IMR-90 (cell line): ENCODE data around the gene DPP6. TPM values are rescaled to one million over a fixed set of nuclear protein-coding genes. Genes with fewer than 3 reads are reported as not detected.

Experiments
- ATAC-seq: fragments of 200-7000 bp; cut with Tn5 transposase; 2 replicates; pipeline ENCODE4 v1.9.1; 2020; ENCODE audit warnings: low read depth, mild to moderate bottlenecking, moderate library complexity
- BruUV-seq: library from RNA; stranded (reverse); fragments of 400-500 nt; replicated peaks from 2 replicates; lab custom pipeline; 2021; lab: Mats Ljungman, UMichigan
- CTCF ChIA-PET: fragments of 300-600 bp; formaldehyde crosslinking; extraction: SDS; loops from one replicate; lab custom pipeline; 2021; ENCODE audit warnings: antibody characterized with exemption; lab: Yijun Ruan, JAX
- POLR2A ChIA-PET: fragments of 300-600 bp; sonication (Branson Sonifier 250); formaldehyde crosslinking; loops from one replicate; lab custom pipeline; 2022; ENCODE audit warnings: antibody characterized with exemption; ENCODE audit not compliant: unreplicated experiment; lab: Charles Lee
- DNase-seq: peaks from one replicate; pipeline ENCODE4 v3.0.0; 2013
- H2AFZ ChIP-seq: replicated peaks from 2 replicates; pipeline ENCODE3; 2013; ENCODE audit warnings: low read length, mild to moderate bottlenecking; ENCODE audit not compliant: poor library complexity
- H2AK5ac ChIP-seq: 2 replicates; pipeline ENCODE4 v1.6.1; 2013; ENCODE audit warnings: low read depth, low read length, inconsistent platforms
- H2AK9ac ChIP-seq: replicated peaks from 2 replicates; pipeline ENCODE3; 2013; ENCODE audit warnings: mild to moderate bottlenecking, low read depth, low read length, moderate library complexity; ENCODE audit not compliant: poor library complexity
- H2BK120ac ChIP-seq: 2 replicates; pipeline ENCODE4 v1.6.1; 2013; ENCODE audit warnings: low read depth, low read length, inconsistent platforms
- H2BK15ac ChIP-seq: 3 replicates; pipeline ENCODE4 v1.6.1; 2013; ENCODE audit warnings: low read depth, low read length, inconsistent platforms
- H2BK20ac ChIP-seq: 2 replicates; pipeline ENCODE4 v1.6.1; 2013; ENCODE audit warnings: low read depth, mild to moderate bottlenecking, inconsistent platforms, low read length, moderate library complexity
- H2BK5ac ChIP-seq: 2 replicates; pipeline ENCODE4 v1.6.1; 2013; ENCODE audit warnings: mild to moderate bottlenecking, low read depth, low read length, inconsistent platforms; ENCODE audit not compliant: poor library complexity, severe bottlenecking
- H3K14ac ChIP-seq: replicated peaks from 2 replicates; pipeline ENCODE4 v1.6.1; 2013; ENCODE audit warnings: low read depth, low read length, inconsistent platforms
- H3K18ac ChIP-seq: 2 replicates; pipeline ENCODE4 v1.6.1; 2013; ENCODE audit warnings: low read depth, low read length, control low read depth
- H3K23ac ChIP-seq: 2 replicates; pipeline ENCODE4 v1.6.1; 2013; ENCODE audit warnings: low read depth, low read length, inconsistent platforms
- H3K27ac ChIP-seq: 2 replicates; pipeline ENCODE4 v1.5.1; 2013; ENCODE audit warnings: mild to moderate bottlenecking, control low read depth, low read length; ENCODE audit not compliant: insufficient read depth
- H3K27me3 ChIP-seq: 2 replicates; pipeline ENCODE4 v1.6.1; 2013; ENCODE audit warnings: low read length; ENCODE audit not compliant: control insufficient read depth, insufficient read depth
- H3K36me3 ChIP-seq: 2 replicates; pipeline ENCODE4 v1.6.1; 2013; ENCODE audit warnings: low read length, mixed read lengths; ENCODE audit not compliant: control insufficient read depth, insufficient read depth
- H3K4ac ChIP-seq: 2 replicates; pipeline ENCODE4 v1.6.1; 2013; ENCODE audit warnings: low read depth, low read length, inconsistent platforms
- H3K4me1 ChIP-seq: 2 replicates; pipeline ENCODE4 v1.6.1; 2013; ENCODE audit warnings: low read length, mixed read lengths; ENCODE audit not compliant: control insufficient read depth, insufficient read depth
- H3K4me2 ChIP-seq: 2 replicates; pipeline ENCODE4 v1.6.1; 2013; ENCODE audit warnings: low read depth, mild to moderate bottlenecking, control low read depth, low read length, moderate library complexity
- H3K4me3 ChIP-seq: 2 replicates; pipeline ENCODE4 v1.5.1; 2013; ENCODE audit warnings: low read depth, mild to moderate bottlenecking, control low read depth, low read length, moderate library complexity; ENCODE audit not compliant: insufficient read depth
- H3K56ac ChIP-seq: 2 replicates; pipeline ENCODE4 v1.6.1; 2013; ENCODE audit warnings: low read length, inconsistent platforms; ENCODE audit not compliant: insufficient read depth; ENCODE audit errors: extremely low read depth
- H3K79me1 ChIP-seq, 2 experiments: 2 replicates each; pipeline ENCODE4 v1.6.1; 2013; ENCODE audit warnings: low read length in 2 of 2, inconsistent platforms in 1 of 2, low read depth in 1 of 2
- H3K9ac ChIP-seq: 2 replicates; pipeline ENCODE4 v1.6.1; 2013; ENCODE audit warnings: low read depth, low read length, control low read depth
- H3K9me1 ChIP-seq: 2 replicates; pipeline ENCODE4 v1.6.1; 2013; ENCODE audit warnings: low read length, inconsistent platforms; ENCODE audit not compliant: insufficient read depth
- H3K9me3 ChIP-seq: 2 replicates; pipeline ENCODE4 v1.6.1; 2013; ENCODE audit warnings: low read length; ENCODE audit not compliant: control insufficient read depth, insufficient read depth
- H4K20me1 ChIP-seq: 2 replicates; pipeline ENCODE4 v1.6.1; 2013; ENCODE audit warnings: low read length, inconsistent platforms; ENCODE audit not compliant: insufficient read depth
- H4K5ac ChIP-seq: 2 replicates; pipeline ENCODE4 v1.6.1; 2013; ENCODE audit warnings: mild to moderate bottlenecking, low read depth, low read length, control low read depth
- H4K8ac ChIP-seq, 2 experiments: 2 replicates each; pipeline ENCODE4 v1.6.1; 2013; ENCODE audit warnings: low read depth in 2 of 2, low read length in 2 of 2, control low read depth in 1 of 2, inconsistent platforms in 1 of 2
- H4K91ac ChIP-seq: 2 replicates; pipeline ENCODE4 v1.6.1; 2013; ENCODE audit warnings: low read depth, low read length, inconsistent platforms; ENCODE audit not compliant: insufficient read depth
- BHLHE40 ChIP-seq: fragments of 150-350 bp; IDR thresholded peaks from 2 replicates; pipeline ENCODE4 v1.6.1; 2016; ENCODE audit warnings: mild to moderate bottlenecking, low read depth, low read length
- CEBPB ChIP-seq: IDR thresholded peaks from 2 replicates; pipeline ENCODE4 v1.6.1; 2012; ENCODE audit warnings: low read depth, low read length, improper control_type of control experiment
- CHD1 ChIP-seq: IDR thresholded peaks from 2 replicates; pipeline ENCODE4 v1.6.1; 2012; ENCODE audit warnings: low read depth, low read length, improper control_type of control experiment
- CTCF ChIP-seq: conservative IDR thresholded peaks from 2 replicates; pipeline ENCODE4 v1.5.1; 2012; ENCODE audit warnings: mild to moderate bottlenecking, low read depth, low read length, improper control_type of control experiment
- ELK1 ChIP-seq: fragments of 150-350 bp; IDR thresholded peaks from 2 replicates; pipeline ENCODE4 v1.6.1; 2016; ENCODE audit warnings: low read depth, mild to moderate bottlenecking, low read length, moderate library complexity, borderline replicate concordance
- FOS ChIP-seq: fragments of 150-350 bp; IDR thresholded peaks from 2 replicates; pipeline ENCODE4 v1.6.1; 2016; ENCODE audit warnings: low read depth, low read length
- MAFK ChIP-seq: IDR thresholded peaks from 2 replicates; pipeline ENCODE4 v1.6.1; 2012; ENCODE audit warnings: low read depth, low read length, improper control_type of control experiment
- MAZ ChIP-seq: IDR thresholded peaks from 2 replicates; pipeline ENCODE4 v1.6.1; 2012; ENCODE audit warnings: low read depth, mild to moderate bottlenecking, low read length, improper control_type of control experiment, moderate library complexity, borderline replicate concordance
- MXI1 ChIP-seq: IDR thresholded peaks from 2 replicates; pipeline ENCODE4 v1.6.1; 2012; ENCODE audit warnings: low read depth, mild to moderate bottlenecking, low read length, moderate library complexity, borderline replicate concordance
- NFE2L2 ChIP-seq: fragments of 150-350 bp; IDR thresholded peaks from 2 replicates; pipeline ENCODE4 v1.6.1; 2016; ENCODE audit warnings: low read depth, mild to moderate bottlenecking, low read length
- POLR2A ChIP-seq: IDR thresholded peaks from 2 replicates; pipeline ENCODE4 v1.6.1; 2012; ENCODE audit warnings: mild to moderate bottlenecking, low read depth, low read length
- RAD21 ChIP-seq: IDR thresholded peaks from 2 replicates; pipeline ENCODE4 v1.6.1; 2012; ENCODE audit warnings: low read length, improper control_type of control experiment
- RFX5 ChIP-seq: IDR thresholded peaks from 2 replicates; pipeline ENCODE4 v1.8.0; 2012; ENCODE audit warnings: low read depth, mild to moderate bottlenecking, low read length, moderate library complexity
- SMC3 ChIP-seq: fragments of 150-350 bp; IDR thresholded peaks from 2 replicates; pipeline ENCODE4 v1.6.1; 2016; ENCODE audit warnings: low read depth, mild to moderate bottlenecking, antibody characterized with exemption, low read length, moderate library complexity
- USF2 ChIP-seq: fragments of 150-350 bp; IDR thresholded peaks from 2 replicates; pipeline ENCODE4 v1.6.1; 2017; ENCODE audit warnings: mild to moderate bottlenecking, antibody characterized with exemption, low read length, low read depth
- WGBS, 2 experiments: methylation state at CpG; one replicate each; pipeline versions ENCODE4 v1.1.5 to v1.1.7; 2013; ENCODE audit warnings: missing lambda C conversion rate in 2 of 2; ENCODE audit not compliant: insufficient read length in 1 of 2; ENCODE audit errors: extremely low coverage in 2 of 2; 5-methylcytosine and 5-hydroxymethylcytosine counted together
- dilution Hi-C: fragments of 300-500 bp; cut with HindIII; formaldehyde crosslinking; loops from one replicate; pipeline ENCODE4 v1.14.3; 2018; ENCODE audit warnings: low sequenced_read_pairs; ENCODE audit not compliant: unreplicated experiment
- in situ Hi-C: fragments of 300-500 bp; cut with MboI; formaldehyde crosslinking; loops from 3 replicates; pipeline ENCODE4 v1.14.3; 2019; ENCODE audit warnings: low sequenced_read_pairs, inconsistent platforms, mixed read lengths
- intact Hi-C: fragments of 100-400 bp; cut with micrococcal nuclease; formaldehyde crosslinking; loops from 2 replicates; pipeline ENCODE4 v1.10.0; 2022
- polyA plus RNA-seq, 3 experiments: library from polyadenylated mRNA; depleted of rRNA; stranded (reverse); fragments of >200 nt; gene quantifications; 2 replicates each; pipeline ENCODE4 v1.2.3, GENCODE V29; 2012; ENCODE audit warnings: low replicate concordance in 1 of 3
- total RNA-seq: library from RNA; depleted of rRNA; stranded (reverse); fragments of >200 nt; gene quantifications from 2 replicates; pipeline ENCODE4 v1.2.3, GENCODE V29; 2012

The DPP6 gene
- total and polyA plus RNA-seq, 2 of the 4 experiments (the other 2 are of a cell fraction): not detected

- Histone ChIP-seq H4K5ac (no peak overlapping the region), H3K4me2 (no peak overlapping the region), H3K79me1 (no peaks in the 10 kb centered on the region), H3K4me1 (no peaks in the 10 kb centered on the region), H2BK120ac (no peak overlapping the region), H3K27me3 (no peaks in the 10 kb centered on the region), H4K20me1 (no peaks in the 10 kb centered on the region), H4K91ac (no peak overlapping the region), H3K56ac (no peak overlapping the region), H2BK20ac (no peak overlapping the region), H3K36me3 (no peaks in the 10 kb centered on the region), H3K18ac (no peak overlapping the region), H2AK9ac (no peak overlapping the region), H2AK5ac (no peak overlapping the region), H3K4me3 (no peak overlapping the region), H2BK15ac (no peak overlapping the region), H3K27ac (no peak overlapping the region), H2AFZ (no peak overlapping the region), H4K8ac (no peak overlapping the region), H3K14ac (no peak overlapping the region), H3K23ac (no peak overlapping the region), H3K9me3 (peaks cover 18% of the 10 kb centered on the region; the same call in 1 of the 2 replicates), H2BK5ac (no peak overlapping the region), H3K9me1 (no peaks in the 10 kb centered on the region), H3K9ac (no peak overlapping the region), H3K4ac (no peak overlapping the region)
- CTCF ChIA-PET: no interaction called here
- in situ Hi-C loops: no loop called here
- intact Hi-C loops: no loop called here
- WGBS, 2 experiments: 0% methylated on average over 1 of the region's 6 CpGs; no CpG with 5 or more reads in 1 of the 2 experiments
- dilution Hi-C loops: no loop called here
- no peak for TF ChIP-seq FOS
- no peak for TF ChIP-seq POLR2A
- TF ChIP-seq RAD21: no peak
- TF ChIP-seq CEBPB: no peak
- no peak for TF ChIP-seq MAZ
- TF ChIP-seq ELK1: no peak
- TF ChIP-seq USF2: no peak
- TF ChIP-seq NFE2L2: no peak
- no peak for TF ChIP-seq BHLHE40
- TF ChIP-seq MAFK: no peak
- no peak for TF ChIP-seq CHD1
- TF ChIP-seq MXI1: no peak
- no peak for TF ChIP-seq CTCF
- TF ChIP-seq SMC3: no peak
- TF ChIP-seq RFX5: no peak
- BruUV-seq: no TSS peak
- POLR2A ChIA-PET: no interaction called here
- DNase-seq: no peak
- ATAC-seq: no peak
Observed at GRCh38 chr7:154902600-154903082, 850.4 kb downstream of the DPP6 start.
